Progenitor cell of endocrine pancreas (in vitro differentiated cells): Measurements from ENCODE around the gene CEP63. TPM values are rescaled to one million over a fixed set of nuclear protein-coding genes. Genes with fewer than 3 reads are reported as not detected.
"Not testable (repeated sequence)": the region's sequence is repeated elsewhere in the genome, so short reads cannot be mapped to it uniquely, and the experiment has no call there.

Experiments
- DNase-seq: peaks from one replicate; pipeline ENCODE4 v3.0.0; 2021; ENCODE audit warnings: low spot score; ENCODE audit not compliant: unreplicated experiment
- H3K27ac Mint-ChIP-seq: 2 replicates; pipeline ENCODE4 v1.8.0; 2021; ENCODE audit warnings: mild to moderate bottlenecking, moderate library complexity, mixed read lengths
- H3K27me3 Mint-ChIP-seq: 2 replicates; pipeline ENCODE4 v1.8.0; 2021; ENCODE audit warnings: mixed read lengths
- H3K36me3 Mint-ChIP-seq: 2 replicates; pipeline ENCODE4 v1.8.0; 2022; ENCODE audit warnings: mixed read lengths; ENCODE audit not compliant: insufficient read depth
- H3K4me1 Mint-ChIP-seq: 2 replicates; pipeline ENCODE4 v1.8.0; 2021; ENCODE audit warnings: low read depth, mixed read lengths
- H3K4me3 Mint-ChIP-seq: 2 replicates; pipeline ENCODE4 v1.8.0; 2021; ENCODE audit warnings: low read depth, mild to moderate bottlenecking, moderate library complexity, mixed read lengths
- H3K9me3 Mint-ChIP-seq: 2 replicates; pipeline ENCODE4 v1.8.0; 2021; ENCODE audit warnings: low read depth, mixed read lengths
- total RNA-seq: library from RNA; stranded (reverse); gene quantifications from 2 replicates; pipeline ENCODE4 v1.2.1, GENCODE V29; 2021
- TF ChIP-seq, protein P1 (sequence below): fragments of 200-600 bp; sonication (generic); IDR thresholded peaks from one replicate; pipeline ENCODE4 v1.5.0; 2021; ENCODE audit warnings: antibody characterized with exemption, mild to moderate bottlenecking; ENCODE audit not compliant: unreplicated experiment

The CEP63 gene
- total RNA-seq, 1 donor from 2014 or later, result 25.7 TPM

DNA sequence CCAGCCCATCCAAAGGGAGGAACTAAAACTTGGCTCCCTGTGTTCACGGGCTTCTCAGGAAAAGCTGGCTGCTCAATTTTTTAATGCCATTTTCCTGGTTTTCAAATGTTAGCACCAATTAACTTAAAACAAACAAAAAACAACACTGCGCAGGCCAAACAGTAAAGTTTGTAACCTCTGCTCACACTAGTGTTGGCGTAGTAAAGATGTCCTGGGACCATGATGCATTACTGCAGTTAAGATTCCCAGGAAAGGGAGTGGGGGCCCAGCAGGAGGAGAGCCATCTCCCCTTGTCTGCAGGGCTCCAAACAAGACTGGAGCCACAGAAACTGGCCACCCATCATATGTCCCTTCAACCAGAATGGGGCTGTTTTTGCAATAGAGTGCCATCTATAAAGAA, 91.0 kb downstream of the CEP63 start:
- no peaks in the 10 kb centered on the region for H3K27me3 Mint-ChIP-seq
- H3K4me1 Mint-ChIP-seq, result peaks cover 5% of the 10 kb centered on the region
- no peak for DNase-seq
- H3K4me3 Mint-ChIP-seq, result no peak overlapping the region
- TF ChIP-seq, protein P1, sequence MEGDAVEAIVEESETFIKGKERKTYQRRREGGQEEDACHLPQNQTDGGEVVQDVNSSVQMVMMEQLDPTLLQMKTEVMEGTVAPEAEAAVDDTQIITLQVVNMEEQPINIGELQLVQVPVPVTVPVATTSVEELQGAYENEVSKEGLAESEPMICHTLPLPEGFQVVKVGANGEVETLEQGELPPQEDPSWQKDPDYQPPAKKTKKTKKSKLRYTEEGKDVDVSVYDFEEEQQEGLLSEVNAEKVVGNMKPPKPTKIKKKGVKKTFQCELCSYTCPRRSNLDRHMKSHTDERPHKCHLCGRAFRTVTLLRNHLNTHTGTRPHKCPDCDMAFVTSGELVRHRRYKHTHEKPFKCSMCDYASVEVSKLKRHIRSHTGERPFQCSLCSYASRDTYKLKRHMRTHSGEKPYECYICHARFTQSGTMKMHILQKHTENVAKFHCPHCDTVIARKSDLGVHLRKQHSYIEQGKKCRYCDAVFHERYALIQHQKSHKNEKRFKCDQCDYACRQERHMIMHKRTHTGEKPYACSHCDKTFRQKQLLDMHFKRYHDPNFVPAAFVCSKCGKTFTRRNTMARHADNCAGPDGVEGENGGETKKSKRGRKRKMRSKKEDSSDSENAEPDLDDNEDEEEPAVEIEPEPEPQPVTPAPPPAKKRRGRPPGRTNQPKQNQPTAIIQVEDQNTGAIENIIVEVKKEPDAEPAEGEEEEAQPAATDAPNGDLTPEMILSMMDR, result no peak
- peaks cover 16% of the 10 kb centered on the region for H3K9me3 Mint-ChIP-seq
- no peaks in the 10 kb centered on the region for H3K36me3 Mint-ChIP-seq
- H3K27ac Mint-ChIP-seq, result no peak overlapping the region

DNA sequence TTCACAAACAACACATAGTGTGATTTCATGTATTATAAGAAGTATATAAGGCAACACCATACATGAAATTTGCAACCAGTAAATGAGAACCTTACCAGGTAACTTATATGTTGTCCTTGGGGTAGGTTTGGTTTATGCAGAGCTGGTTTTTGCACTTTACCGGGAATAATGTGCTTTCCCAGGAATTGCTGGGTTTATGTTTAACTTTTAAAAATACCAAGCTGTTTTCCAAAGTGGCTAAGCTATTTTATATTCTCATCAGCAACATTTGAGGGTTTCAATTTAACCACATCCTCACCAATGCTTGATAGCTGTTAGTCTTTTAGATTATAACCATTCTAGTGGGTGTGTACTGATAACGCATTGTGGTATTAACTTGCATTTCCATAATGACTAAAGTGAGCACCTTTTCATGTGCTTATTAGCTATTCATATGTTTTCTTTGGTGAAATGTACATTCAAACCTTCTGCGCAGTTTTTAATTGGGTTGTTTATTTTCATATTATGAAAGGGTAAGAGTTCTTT, 93.3 kb downstream of the CEP63 start:
- Mint-ChIP-seq H3K9me3 (peaks cover 7% of the 10 kb centered on the region), H3K36me3 (no peaks in the 10 kb centered on the region), H3K27ac (no peak overlapping the region), H3K27me3 (no peaks in the 10 kb centered on the region), H3K4me1 (peaks cover 5% of the 10 kb centered on the region), H3K4me3 (no peak overlapping the region)
- DNase-seq, result no peak
- TF ChIP-seq, protein P1, result no peak

DNA sequence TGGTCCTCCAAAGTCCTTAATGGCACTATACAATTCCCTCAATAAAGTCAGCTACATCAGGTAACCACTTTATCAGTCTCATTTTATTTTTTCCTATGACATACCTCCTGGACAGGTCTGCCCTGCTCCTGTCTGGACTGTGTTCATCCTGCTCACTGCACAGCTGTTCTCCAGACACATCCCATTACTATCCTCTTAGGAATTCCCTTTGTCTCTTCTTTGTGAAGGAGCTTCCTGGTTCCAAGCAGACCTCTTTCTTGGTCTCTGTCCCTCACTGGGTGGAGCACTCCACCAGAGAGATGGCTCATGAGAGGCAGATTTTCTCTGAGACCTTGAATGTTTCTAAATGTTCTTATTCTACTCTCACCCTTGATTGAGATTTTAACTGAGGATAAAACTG, 104.9 kb downstream of the CEP63 start:
- Mint-ChIP-seq H3K9me3 (peaks cover 5% of the 10 kb centered on the region), H3K36me3 (no peaks in the 10 kb centered on the region), H3K4me3 (no peak overlapping the region), H3K27ac (no peak overlapping the region), H3K27me3 (peaks cover 3% of the 10 kb centered on the region), H3K4me1 (peaks cover 8% of the 10 kb centered on the region)
- TF ChIP-seq, protein P1, result no peak
- DNase-seq, result no peak

DNA sequence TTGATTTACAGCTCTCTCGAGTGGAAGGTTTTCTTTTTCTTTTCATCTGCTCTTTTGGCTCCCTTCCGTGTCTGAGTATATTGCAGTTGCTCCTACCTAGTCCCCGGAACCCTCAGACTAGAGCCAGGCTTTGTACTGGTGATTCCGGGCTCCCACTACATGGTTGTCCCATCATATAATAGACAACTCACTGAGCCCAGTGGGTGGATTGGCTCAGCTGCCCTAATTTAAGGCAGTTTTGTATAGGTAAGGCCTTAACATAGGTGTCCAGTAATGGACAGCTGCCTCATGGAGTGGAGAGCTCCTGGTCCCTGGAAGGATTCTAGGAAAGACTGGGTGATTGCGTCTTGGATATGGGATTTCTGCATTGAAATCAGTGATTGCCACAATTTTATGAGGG, 106.9 kb downstream of the CEP63 start:
- no peak overlapping the region for H3K4me3 Mint-ChIP-seq
- DNase-seq, result no peak
- H3K27me3 Mint-ChIP-seq, result no peaks in the 10 kb centered on the region
- no peaks in the 10 kb centered on the region for H3K9me3 Mint-ChIP-seq
- TF ChIP-seq, protein P1, result no peak
- H3K36me3 Mint-ChIP-seq, result no peaks in the 10 kb centered on the region
- H3K27ac Mint-ChIP-seq, result no peak overlapping the region
- peaks cover 8% of the 10 kb centered on the region for H3K4me1 Mint-ChIP-seq

DNA sequence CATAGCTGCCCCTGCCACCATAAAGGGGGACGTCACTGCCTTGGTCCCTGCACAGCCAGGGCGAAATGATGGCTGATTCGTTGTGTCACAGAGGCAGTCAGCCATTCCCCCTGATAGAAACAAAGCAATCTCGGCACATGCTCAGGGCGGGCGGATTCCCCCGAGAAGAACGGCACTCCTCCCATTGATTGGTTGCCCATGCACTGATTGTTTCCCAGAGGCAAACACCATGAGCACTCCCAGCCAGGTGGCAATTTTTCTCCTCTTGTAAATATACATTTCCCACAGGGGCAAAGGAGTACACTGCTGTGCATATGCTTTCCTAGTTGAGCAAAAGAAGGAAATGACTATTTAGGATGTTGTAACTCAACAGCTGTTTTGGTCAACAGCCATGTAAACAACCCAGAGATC, 108.5 kb downstream of the CEP63 start:
- DNase-seq, result no peak
- no peaks in the 10 kb centered on the region for H3K9me3 Mint-ChIP-seq
- no peak overlapping the region for H3K4me3 Mint-ChIP-seq
- TF ChIP-seq, protein P1, result no peak
- peaks cover 8% of the 10 kb centered on the region for H3K4me1 Mint-ChIP-seq
- peaks cover 5% of the 10 kb centered on the region for H3K27me3 Mint-ChIP-seq
- H3K36me3 Mint-ChIP-seq, result no peaks in the 10 kb centered on the region
- peak overlapping the region; percentile 86 for H3K27ac Mint-ChIP-seq

DNA sequence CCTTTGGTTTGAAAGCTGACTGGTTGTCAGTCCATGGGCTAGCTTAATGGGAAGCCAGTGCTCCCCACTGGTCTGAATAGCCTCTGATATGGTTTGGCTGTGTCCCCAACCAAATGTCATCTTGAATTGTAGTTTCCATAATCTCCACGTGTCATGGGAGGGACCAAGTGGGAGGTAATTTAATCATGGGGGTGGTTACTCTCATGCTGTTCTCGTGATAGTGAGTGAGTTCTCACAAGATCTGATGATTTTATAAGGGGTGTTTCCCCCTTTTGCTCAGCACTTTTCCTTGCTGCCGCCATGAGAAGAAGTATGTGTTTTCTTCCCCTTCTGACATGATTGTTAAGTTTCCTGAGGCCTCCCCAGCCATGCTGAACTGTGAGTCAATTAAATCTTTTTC, 109.1 kb downstream of the CEP63 start:
- H3K27me3 Mint-ChIP-seq, H3K9me3 Mint-ChIP-seq, H3K36me3 Mint-ChIP-seq, H3K4me3 Mint-ChIP-seq, H3K4me1 Mint-ChIP-seq, H3K27ac Mint-ChIP-seq, DNase-seq: not testable (repeated sequence)
